Neural progenitor cell (in vitro differentiated cells): ENCODE data around the gene SLC5A12.

Experiments used
- CTCF ChIP-seq: fragments of 200-600 bp; sonication (generic); IDR thresholded peaks from 2 replicates; pipeline ENCODE4 v1.5.1; 2017; ENCODE audit warnings: antibody characterized with exemption, mild to moderate bottlenecking
- EZH2phosphoT487 ChIP-seq: fragments of 200-600 bp; sonication (generic); IDR thresholded peaks from 2 replicates; pipeline ENCODE4 v1.6.1; 2017; ENCODE audit warnings: antibody characterized with exemption

GRCh38 chr11:26700574-26701235, 21.2 kb downstream of the SLC5A12 start:
- TF ChIP-seq CTCF (no peak), EZH2phosphoT487 (no peak)
